Measurements from ENCODE around the gene C16orf90.

Gene C16orf90

GRCh38 chr16:3520841-3521240, 25.6 kb upstream of the C16orf90 start:
- DNase-seq (no peak), ATAC-seq (ENCODE audit: insufficient read depth, low read depth) (no peak)
- peaks cover 44% of the 10 kb centered on the region; the same call in 1 of the 2 replicates for H3K36me3 ChIP-seq (ENCODE audit: insufficient read depth, low read length)
- H3K9me3 ChIP-seq (ENCODE audit: insufficient read depth, low read length, severe bottlenecking), result no peaks in the 10 kb centered on the region
- H3K4me2 ChIP-seq (ENCODE audit: insufficient read depth, low read length), result no peak overlapping the region
- 0 out of 2 replicates have a peak, but pooled peaks cover 2% of the 10 kb centered on the region for H4K20me1 ChIP-seq (ENCODE audit: insufficient read depth, low read length)
- H3K9ac ChIP-seq (ENCODE audit: low read depth, low read length), result no peak overlapping the region
- no peak overlapping the region for H2AFZ ChIP-seq (ENCODE audit: low read depth, low read length)
- TF ChIP-seq EZH2 (IDR thresholded peaks at IDR 0.05; ENCODE audit: borderline replicate concordance, low read depth, low read length, severe bottlenecking), result no peak
- TF ChIP-seq, protein P1, sequence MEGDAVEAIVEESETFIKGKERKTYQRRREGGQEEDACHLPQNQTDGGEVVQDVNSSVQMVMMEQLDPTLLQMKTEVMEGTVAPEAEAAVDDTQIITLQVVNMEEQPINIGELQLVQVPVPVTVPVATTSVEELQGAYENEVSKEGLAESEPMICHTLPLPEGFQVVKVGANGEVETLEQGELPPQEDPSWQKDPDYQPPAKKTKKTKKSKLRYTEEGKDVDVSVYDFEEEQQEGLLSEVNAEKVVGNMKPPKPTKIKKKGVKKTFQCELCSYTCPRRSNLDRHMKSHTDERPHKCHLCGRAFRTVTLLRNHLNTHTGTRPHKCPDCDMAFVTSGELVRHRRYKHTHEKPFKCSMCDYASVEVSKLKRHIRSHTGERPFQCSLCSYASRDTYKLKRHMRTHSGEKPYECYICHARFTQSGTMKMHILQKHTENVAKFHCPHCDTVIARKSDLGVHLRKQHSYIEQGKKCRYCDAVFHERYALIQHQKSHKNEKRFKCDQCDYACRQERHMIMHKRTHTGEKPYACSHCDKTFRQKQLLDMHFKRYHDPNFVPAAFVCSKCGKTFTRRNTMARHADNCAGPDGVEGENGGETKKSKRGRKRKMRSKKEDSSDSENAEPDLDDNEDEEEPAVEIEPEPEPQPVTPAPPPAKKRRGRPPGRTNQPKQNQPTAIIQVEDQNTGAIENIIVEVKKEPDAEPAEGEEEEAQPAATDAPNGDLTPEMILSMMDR (IDR thresholded peaks at IDR 0.05; ENCODE audit: borderline replicate concordance, extremely low read depth, low read length, poor library complexity, severe bottlenecking), result no peak
- H3K27ac ChIP-seq (ENCODE audit: low read length), result no peak overlapping the region
- no peaks in the 10 kb centered on the region for H3K4me1 ChIP-seq (ENCODE audit: insufficient read depth, low read length)
- no peaks in the 10 kb centered on the region for H3K79me2 ChIP-seq (ENCODE audit: insufficient read depth, low read length)
- H3K27me3 ChIP-seq (ENCODE audit: insufficient read depth, low read length, poor library complexity), result no peaks in the 10 kb centered on the region
- no peak overlapping the region for H3K4me3 ChIP-seq (ENCODE audit: low read depth in 1 of 2, low read length in 2 of 2)

DNA sequence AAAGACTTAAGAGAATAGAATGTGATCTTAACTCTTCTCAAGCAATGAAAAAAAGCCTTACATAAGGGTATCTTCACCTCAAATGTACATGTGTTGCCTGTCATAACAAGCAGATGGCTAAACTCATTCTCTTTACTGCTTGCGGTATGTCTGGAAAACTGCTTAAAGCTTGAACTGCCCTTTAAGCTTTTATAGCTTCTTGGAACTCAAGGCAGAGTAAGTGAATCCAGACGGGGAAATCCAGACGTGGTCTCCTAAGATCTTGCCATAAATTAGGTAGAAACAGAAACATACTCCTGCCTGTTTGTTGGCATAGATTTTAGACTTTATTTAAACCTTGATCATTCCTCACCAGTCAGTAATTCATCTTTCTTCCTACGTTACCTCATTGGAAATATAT, 25.1 kb upstream of the C16orf90 start:
- no peak for DNase-seq
- H4K20me1 ChIP-seq (ENCODE audit: insufficient read depth, low read length), result 0 out of 2 replicates have a peak, but pooled peaks cover 2% of the 10 kb centered on the region
- no peaks in the 10 kb centered on the region for H3K9me3 ChIP-seq (ENCODE audit: insufficient read depth, low read length, severe bottlenecking)
- no peak overlapping the region for H2AFZ ChIP-seq (ENCODE audit: low read depth, low read length)
- no peak for TF ChIP-seq EZH2 (IDR thresholded peaks at IDR 0.05; ENCODE audit: borderline replicate concordance, low read depth, low read length, severe bottlenecking)
- TF ChIP-seq, protein P1 (IDR thresholded peaks at IDR 0.05; ENCODE audit: borderline replicate concordance, extremely low read depth, low read length, poor library complexity, severe bottlenecking), result no peak
- no peaks in the 10 kb centered on the region for H3K4me1 ChIP-seq (ENCODE audit: insufficient read depth, low read length)
- no peak overlapping the region for H3K4me3 ChIP-seq (ENCODE audit: low read depth in 1 of 2, low read length in 2 of 2)
- H3K27ac ChIP-seq (ENCODE audit: low read length), result no peak overlapping the region
- H3K27me3 ChIP-seq (ENCODE audit: insufficient read depth, low read length, poor library complexity), result no peaks in the 10 kb centered on the region
- no peaks in the 10 kb centered on the region for H3K79me2 ChIP-seq (ENCODE audit: insufficient read depth, low read length)
- no peak overlapping the region for H3K4me2 ChIP-seq (ENCODE audit: insufficient read depth, low read length)
- no peak overlapping the region for H3K9ac ChIP-seq (ENCODE audit: low read depth, low read length)
- no peak for ATAC-seq (ENCODE audit: insufficient read depth, low read depth)
- peaks cover 45% of the 10 kb centered on the region; the same call in 1 of the 2 replicates for H3K36me3 ChIP-seq (ENCODE audit: insufficient read depth, low read length)

DNA sequence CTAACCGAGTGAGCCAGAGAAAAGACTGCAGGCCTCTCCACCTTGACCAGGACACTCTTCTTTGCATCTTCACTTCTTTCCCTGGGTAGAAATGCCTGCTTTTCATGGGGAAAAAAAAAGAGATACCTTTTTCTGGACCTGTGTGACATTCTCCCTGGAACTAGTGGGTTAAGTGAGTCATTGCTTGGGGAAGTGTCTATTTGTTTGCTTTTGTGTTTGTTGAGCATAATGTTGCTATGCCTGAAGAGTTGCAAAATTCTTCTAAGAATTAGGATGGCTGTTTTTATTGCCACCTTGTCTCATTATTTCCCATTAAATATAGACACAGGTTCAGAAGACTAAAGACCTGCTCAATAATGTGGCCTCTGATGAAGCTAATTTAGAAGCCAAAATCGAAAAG, 24.3 kb upstream of the C16orf90 start:
- no peak for TF ChIP-seq EZH2 (IDR thresholded peaks at IDR 0.05; ENCODE audit: borderline replicate concordance, low read depth, low read length, severe bottlenecking)
- TF ChIP-seq, protein P1 (IDR thresholded peaks at IDR 0.05; ENCODE audit: borderline replicate concordance, extremely low read depth, low read length, poor library complexity, severe bottlenecking), result no peak

More for the DNA sequence above, 24.3 kb upstream of the C16orf90 start:
- no peaks in the 10 kb centered on the region for H3K4me1 ChIP-seq (ENCODE audit: insufficient read depth, low read length)
- H3K27ac ChIP-seq (ENCODE audit: low read length), result no peak overlapping the region
- H3K4me3 ChIP-seq (ENCODE audit: low read depth in 1 of 2, low read length in 2 of 2), result no peak overlapping the region
- H3K9ac ChIP-seq (ENCODE audit: low read depth, low read length), result no peak overlapping the region
- H3K4me2 ChIP-seq (ENCODE audit: insufficient read depth, low read length), result no peak overlapping the region
- H3K27me3 ChIP-seq (ENCODE audit: insufficient read depth, low read length, poor library complexity), result no peaks in the 10 kb centered on the region
- H2AFZ ChIP-seq (ENCODE audit: low read depth, low read length), result no peak overlapping the region
- H3K79me2 ChIP-seq (ENCODE audit: insufficient read depth, low read length), result no peaks in the 10 kb centered on the region
- no peaks in the 10 kb centered on the region for H3K9me3 ChIP-seq (ENCODE audit: insufficient read depth, low read length, severe bottlenecking)
- H4K20me1 ChIP-seq (ENCODE audit: insufficient read depth, low read length), result 0 out of 2 replicates have a peak, but pooled peaks cover 2% of the 10 kb centered on the region
- DNase-seq (no peak), ATAC-seq (ENCODE audit: insufficient read depth, low read depth) (no peak)
- peaks cover 42% of the 10 kb centered on the region; the same call in 1 of the 2 replicates for H3K36me3 ChIP-seq (ENCODE audit: insufficient read depth, low read length)
